Bone marrow (tissue), 2 donors: ENCODE measurements around the gene PLEKHF1.
"Not testable (repeated sequence)": the region's sequence is repeated elsewhere in the genome, so short reads cannot be mapped to it uniquely, and the experiment has no call there.

Experiments used
- DNase-seq, 2 donors: peaks; one replicate each; lab custom pipeline; 2025; lab: John Stamatoyannopoulos, UW

PLEKHF1 gene

GRCh38 chr19:29702161-29702962, 37.1 kb downstream of the PLEKHF1 start:
- no peak for DNase-seq

- no peak for DNase-seq
These were observed 37.7 kb downstream of the PLEKHF1 start for GRCh38 chr19:29702963-29703320.

GRCh38 chr19:29704562-29705558, 39.6 kb downstream of the PLEKHF1 start:
- DNase-seq, result no peak

DNA sequence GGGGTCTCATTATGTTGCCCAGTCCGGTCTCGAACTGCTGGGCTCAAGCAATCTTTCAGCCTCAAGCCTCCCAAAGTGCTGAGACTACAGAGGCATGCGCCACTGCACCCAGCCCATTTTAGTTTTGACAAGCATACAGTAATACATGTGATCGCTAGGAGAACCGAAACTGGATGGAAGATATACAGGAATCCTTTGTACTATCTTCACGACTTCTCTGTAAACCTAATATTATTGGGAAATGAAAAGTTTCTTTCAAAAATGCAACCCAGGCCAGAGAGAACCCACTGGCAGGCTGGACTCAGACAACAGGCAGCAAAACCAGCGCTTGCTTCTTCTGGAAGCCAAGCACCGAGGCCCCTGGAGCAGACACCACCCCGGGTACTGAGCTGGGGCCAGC, 40.4 kb downstream of the PLEKHF1 start:
- DNase-seq, result no peak

DNA sequence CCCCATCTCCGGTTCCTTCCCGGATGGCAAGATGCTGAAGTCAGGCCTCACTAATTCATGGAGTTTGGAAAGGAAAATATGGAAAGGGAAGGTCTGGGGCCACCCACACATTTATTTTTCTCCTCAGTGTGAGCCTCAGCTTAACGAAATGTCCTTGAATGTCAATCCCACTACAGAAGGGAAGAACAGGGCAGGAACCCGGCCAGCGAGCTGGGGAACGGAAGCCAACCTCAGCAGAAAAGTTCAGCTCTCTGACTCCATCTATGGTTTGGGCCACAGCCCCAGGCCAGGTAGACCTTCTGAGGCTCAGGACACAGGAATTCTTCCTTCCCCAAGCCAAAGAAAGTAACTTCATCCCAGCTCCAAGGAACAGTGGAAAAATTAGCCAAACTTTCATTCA, 41.4 kb downstream of the PLEKHF1 start:
- no peak for DNase-seq

DNA sequence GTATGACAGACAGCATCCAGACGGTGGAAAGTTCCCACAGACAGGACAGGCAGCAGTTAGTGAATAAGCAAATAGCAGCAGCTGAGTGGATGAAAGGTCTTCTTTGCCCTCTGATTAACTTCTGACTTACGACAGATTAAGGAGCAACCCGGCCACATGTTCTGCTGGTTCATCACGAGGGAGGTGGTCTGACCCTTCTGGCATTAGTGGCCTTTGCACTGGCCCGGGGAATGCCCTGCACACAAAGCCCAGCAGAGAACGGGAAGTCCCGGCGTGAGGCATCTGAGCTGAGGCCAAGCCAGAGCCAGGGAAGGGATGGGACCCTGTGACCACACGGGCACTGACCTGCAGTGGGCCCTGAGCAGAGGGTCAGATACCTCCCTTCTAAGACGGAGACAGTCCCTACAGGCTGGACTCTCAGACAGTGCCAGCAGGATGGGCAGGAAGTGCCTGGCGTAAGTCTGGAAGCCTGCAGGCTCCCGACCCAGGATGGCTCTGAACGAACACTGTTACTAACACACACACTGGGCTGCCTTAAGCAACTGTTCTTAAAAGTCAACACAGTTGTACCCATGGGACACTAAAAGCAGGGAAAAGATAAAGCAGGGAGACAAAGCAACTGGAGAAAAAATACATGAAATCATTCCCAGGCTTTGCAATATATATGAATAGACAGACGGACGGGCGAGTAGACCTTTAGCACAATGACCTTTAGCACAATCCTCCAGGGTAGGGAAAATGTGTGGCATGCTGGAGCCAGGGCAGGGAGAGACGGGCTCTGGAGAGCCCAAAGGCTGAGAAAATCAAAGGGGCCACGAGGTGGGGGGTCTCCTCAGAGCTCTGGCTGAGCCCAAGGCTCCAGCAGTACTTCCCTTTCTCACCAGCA, 43.5 kb downstream of the PLEKHF1 start:
- no peak for DNase-seq

GRCh38 chr19:29709440-29709798, 44.2 kb downstream of the PLEKHF1 start:
- DNase-seq, result not testable (repeated sequence)

- DNase-seq, result no peak
These were observed 46.4 kb downstream of the PLEKHF1 start for GRCh38 chr19:29711584-29712132.

DNA sequence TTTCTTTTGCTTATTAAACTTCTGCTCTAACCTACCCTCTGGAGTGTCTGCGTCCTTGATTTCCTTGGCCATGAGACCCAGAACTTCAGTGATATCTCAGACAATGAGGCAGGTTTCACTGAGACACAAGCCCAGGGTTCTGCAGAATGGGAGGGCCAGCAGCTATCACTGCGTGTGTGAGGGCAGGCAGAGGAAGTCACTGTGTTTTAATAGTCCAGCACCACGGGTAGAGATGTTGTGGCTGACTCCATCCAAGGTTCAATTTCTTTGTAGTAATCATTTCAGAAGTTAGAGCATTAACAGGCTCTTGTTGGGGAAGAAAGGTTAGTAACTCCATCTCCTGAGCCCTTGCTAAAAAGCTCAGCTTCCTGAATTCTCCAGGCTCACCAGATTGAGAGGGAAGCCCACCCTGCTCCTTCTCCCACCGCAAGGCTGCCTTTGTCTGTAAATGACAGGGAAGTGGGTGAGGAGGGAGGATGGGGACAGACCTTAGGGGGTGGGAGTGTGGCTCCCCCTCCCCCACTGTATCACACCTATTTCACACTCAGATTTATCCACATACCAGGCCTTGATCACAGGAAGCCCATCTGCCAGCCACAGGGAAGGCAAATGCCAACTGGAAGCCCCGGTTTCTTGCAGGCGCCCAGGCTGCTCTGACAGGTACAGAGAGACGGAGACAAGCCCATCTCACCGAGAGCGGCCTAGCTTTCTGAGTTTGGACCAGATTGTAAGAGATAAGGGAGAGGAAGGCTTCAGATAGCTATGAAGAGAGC, 47.7 kb downstream of the PLEKHF1 start:
- DNase-seq, result no peak

- DNase-seq, result no peak
These were observed 49.2 kb downstream of the PLEKHF1 start for GRCh38 chr19:29714371-29714952.

DNA sequence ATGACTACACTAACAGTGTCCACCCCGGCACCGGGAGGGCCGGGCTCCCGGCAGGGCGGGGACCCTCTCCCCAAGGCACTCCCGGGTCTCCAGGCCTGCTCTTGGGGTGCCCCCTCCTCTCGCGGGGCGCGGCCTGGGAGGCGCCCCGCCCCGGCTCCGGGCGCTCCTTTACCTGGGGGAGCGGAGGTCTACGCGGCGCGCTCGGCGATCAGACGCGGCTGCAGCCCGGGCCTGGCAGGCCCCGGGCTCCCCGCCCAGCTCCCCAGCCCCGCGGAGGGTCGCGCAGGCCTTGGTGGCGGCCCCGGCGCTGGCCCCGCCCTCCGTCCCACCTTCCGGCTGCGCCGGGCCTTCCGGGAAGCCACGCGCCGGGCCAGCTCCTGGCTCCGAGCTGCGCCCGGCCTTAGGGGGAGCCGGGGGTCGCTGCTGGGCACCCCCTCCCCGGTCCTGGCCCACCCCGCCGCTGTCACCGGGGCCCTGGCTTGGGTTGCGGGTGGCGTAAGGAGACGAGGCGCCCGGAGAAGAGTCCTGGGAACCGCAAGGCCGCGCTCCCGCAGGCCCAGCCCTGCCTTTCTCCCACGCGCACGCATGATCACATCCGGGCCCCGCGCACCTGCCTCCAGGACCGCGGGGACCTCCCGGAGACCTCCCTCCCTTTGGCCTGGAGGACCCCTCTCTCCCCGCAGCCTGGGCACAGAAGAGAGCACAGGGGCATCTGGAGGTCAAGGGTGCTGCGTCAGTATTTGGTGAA, 49.9 kb downstream of the PLEKHF1 start, which contains the start of gene C19orf12:
Gene C19orf12 (minus strand): TSS at position 309 of the 748 bp plus-strand sequence. CDS start 6,848 bp downstream, outside the sequence.
- peak in 1 of 2 donors; percentile 42 for DNase-seq

DNA sequence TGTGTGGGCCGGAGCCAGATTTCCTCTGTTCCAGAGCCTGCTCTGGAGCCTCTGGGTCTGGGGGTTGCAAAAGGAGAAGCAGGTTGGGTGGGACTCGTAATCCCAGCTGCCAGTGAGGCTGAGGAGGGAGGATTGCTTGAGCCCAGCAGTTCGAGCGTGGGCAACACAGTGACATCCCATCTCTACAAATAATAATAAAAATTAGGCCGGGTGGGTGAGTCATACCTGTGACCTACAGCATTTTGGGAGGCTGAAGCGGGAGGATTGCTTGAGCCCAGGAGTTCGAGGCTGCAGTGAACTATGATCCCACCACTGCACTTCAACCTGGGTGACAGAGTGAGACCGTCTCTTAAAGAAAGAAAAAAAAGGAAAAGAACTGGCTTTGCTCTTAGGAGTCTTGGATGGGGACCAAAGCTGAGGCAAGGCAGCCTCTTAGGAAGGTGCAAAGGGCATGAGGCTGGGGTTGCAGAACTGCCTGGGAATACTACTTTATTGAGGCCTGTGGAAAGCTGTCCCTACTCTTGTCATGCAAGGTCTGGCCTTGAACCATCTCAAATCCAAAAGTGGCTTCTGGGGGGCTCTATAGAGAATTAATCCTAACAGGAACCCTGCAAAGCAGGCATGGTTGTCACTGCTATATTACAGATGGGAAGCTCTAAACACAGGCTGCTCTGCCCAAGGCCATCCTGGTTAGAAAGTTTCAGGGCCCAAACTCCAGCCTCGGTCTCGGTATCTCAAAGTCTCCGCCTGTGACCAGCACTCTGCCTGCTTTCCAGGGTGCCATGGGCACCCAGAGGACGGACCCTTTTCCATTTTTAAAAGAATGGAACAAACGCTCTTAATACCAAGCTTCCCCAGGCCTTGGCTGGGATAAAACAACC, 50.7 kb downstream of the PLEKHF1 start:
- DNase-seq, result no peak

DNA sequence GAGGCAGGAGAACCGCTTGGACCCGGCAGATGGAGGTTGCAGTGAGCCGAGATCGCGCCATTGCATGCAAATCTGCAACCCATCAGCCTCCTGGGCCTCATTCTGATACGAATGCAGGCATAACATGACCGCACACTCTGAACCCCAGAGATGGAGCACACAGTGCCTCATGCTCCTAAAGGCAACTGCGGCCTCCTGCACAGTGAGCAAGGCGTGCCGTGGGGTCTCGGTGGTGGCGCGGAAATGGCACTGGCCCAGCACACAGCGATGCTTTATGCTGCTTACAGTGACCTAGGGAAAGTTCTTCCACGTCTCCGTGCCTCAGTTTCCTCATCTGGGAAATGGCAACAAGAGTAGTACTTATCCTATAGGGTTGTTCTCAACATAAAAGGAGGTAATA, 51.8 kb downstream of the PLEKHF1 start:
- DNase-seq, result no peak

GRCh38 chr19:29724102-29724641, 58.9 kb downstream of the PLEKHF1 start:
- DNase-seq, result peak in 1 of 2 donors; percentile 25

DNA sequence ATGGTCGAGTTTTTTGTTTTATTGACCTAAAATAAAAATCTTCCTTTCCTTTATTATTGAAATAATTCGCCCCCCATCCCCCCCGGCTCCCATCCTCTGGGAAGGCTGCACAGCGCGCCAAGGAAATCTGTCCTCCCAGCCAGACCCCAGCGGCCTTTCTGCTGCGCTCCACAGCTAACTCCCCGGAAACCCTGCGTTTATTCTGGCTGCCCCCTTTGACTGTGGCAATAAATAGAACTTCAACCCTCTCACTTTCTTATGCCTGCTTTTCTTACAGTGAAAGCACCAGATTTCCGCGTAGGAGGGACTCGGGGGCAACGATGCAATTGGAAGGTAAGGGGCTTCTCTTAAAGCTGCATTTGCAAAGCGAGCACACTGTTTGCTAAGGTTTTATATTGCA, 59.5 kb downstream of the PLEKHF1 start:
- DNase-seq, result no peak
